ENCODE data around the gene DMAC2L. TPM values are rescaled to one million over a fixed set of nuclear protein-coding genes. Genes with fewer than 3 reads are reported as not detected.

Gene DMAC2L
- total RNA-seq, 1 experiment from 2014 or later, result 14.0 TPM

- no peak for TF ChIP-seq ZSCAN18 (CRISPR knock-in tag; IDR thresholded peaks at IDR 0.05)
- TF ChIP-seq USF1 (CRISPR knock-in tag; IDR thresholded peaks at IDR 0.05), result no peak
- TF ChIP-seq GTF2I (CRISPR knock-in tag; conservative IDR thresholded peaks at IDR 0.05), result no peak
- no peak for TF ChIP-seq AR (CRISPR knock-in tag; IDR thresholded peaks at IDR 0.05)
- TF ChIP-seq MLX (CRISPR knock-in tag; IDR thresholded peaks at IDR 0.05), result no peak
- TF ChIP-seq TCF7 (CRISPR knock-in tag; IDR thresholded peaks at IDR 0.05; ENCODE audit: low read depth), result no peak
- TF ChIP-seq HMGA2 (CRISPR knock-in tag; IDR thresholded peaks at IDR 0.05), result no peak
- no peak for TF ChIP-seq JAZF1 (CRISPR knock-in tag; IDR thresholded peaks at IDR 0.05)
- TF ChIP-seq NFATC4 (CRISPR knock-in tag; IDR thresholded peaks at IDR 0.05), result no peak
- TF ChIP-seq MXD4 (CRISPR knock-in tag; IDR thresholded peaks at IDR 0.05; ENCODE audit: borderline replicate concordance), result no peak
- no peak for TF ChIP-seq PREB (CRISPR knock-in tag; IDR thresholded peaks at IDR 0.05; ENCODE audit: borderline replicate concordance)
- no peak for TF ChIP-seq ZNF671 (CRISPR knock-in tag; IDR thresholded peaks at IDR 0.05)
- no peak for TF ChIP-seq NFE2L1 (CRISPR knock-in tag; IDR thresholded peaks at IDR 0.05)
- TF ChIP-seq CREB1 (CRISPR knock-in tag; IDR thresholded peaks at IDR 0.05), result no peak
- no peak for TF ChIP-seq ZNF532 (CRISPR knock-in tag; IDR thresholded peaks at IDR 0.05; ENCODE audit: borderline replicate concordance)
Observed at GRCh38 chr14:50299585-50299984, 12.5 kb upstream of the DMAC2L start (continued).

- Mint-ChIP-seq H3K27ac (no peak overlapping the region), H3K27me3 (ENCODE audit: low read depth) (no peaks in the 10 kb centered on the region), H3K4me1 (peaks cover 22% of the 10 kb centered on the region), H3K4me3 (no peak overlapping the region), H3K36me3 (peaks cover 33% of the 10 kb centered on the region), H3K9me3 (peaks cover 20% of the 10 kb centered on the region)
- ATAC-seq (no peak), DNase-seq (ENCODE audit: low spot score) (no peak)
- CTCF ChIA-PET, result no interaction called here
- POLR2A ChIA-PET, result no interaction called here
- no peak for TF ChIP-seq KAT7 (CRISPR knock-in tag; IDR thresholded peaks at IDR 0.05; ENCODE audit: borderline replicate concordance)
- no peak for TF ChIP-seq CREB1 (CRISPR knock-in tag; IDR thresholded peaks at IDR 0.05)
- no peak for TF ChIP-seq ZBTB21 (CRISPR knock-in tag; IDR thresholded peaks at IDR 0.05; ENCODE audit: borderline replicate concordance)
- no peak for TF ChIP-seq FOXJ3 (CRISPR knock-in tag; IDR thresholded peaks at IDR 0.05; ENCODE audit: borderline replicate concordance)
- no peak for TF ChIP-seq PRDM15 (CRISPR knock-in tag; IDR thresholded peaks at IDR 0.05)
- TF ChIP-seq ESRRA (CRISPR knock-in tag; IDR thresholded peaks at IDR 0.05; ENCODE audit: borderline replicate concordance), result no peak
Observed at GRCh38 chr14:50301914-50302313, 10.2 kb upstream of the DMAC2L start.
